ENCODE results near the gene NRP2.

NRP2 gene

DNA sequence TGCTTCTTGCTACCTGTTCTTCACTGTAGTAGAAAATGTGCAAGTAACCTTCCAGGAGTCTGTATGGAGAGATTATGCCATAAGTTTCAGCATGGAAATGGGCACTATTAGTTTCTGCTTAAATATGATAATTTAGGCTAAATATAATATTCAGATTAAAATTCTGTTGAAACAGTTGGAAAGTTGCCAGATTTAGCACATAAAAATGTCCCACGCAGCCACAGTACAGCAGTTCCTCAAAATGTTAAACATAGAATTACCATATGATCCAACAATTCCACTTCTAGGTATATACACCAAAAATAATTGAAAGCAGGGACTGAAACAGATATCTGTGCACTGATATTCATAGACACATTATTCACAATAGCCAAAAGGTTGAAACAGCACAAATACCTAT lies 121.2 kb downstream of the NRP2 start:
- Mint-ChIP-seq H3K27ac (no peak overlapping the region), H3K4me3 (no peak overlapping the region), H3K9me3 (no peaks in the 10 kb centered on the region), H3K36me3 (ENCODE audit: insufficient read depth) (no peaks in the 10 kb centered on the region), H3K4me1 (ENCODE audit: low read depth in 2 of 2) (no peaks in the 10 kb centered on the region), H3K27me3 (peaks cover 16 to 61% of the 10 kb centered on the region in 2 donors)
- no peak for ATAC-seq (replicated peaks)
- no peak for DNase-seq

DNA sequence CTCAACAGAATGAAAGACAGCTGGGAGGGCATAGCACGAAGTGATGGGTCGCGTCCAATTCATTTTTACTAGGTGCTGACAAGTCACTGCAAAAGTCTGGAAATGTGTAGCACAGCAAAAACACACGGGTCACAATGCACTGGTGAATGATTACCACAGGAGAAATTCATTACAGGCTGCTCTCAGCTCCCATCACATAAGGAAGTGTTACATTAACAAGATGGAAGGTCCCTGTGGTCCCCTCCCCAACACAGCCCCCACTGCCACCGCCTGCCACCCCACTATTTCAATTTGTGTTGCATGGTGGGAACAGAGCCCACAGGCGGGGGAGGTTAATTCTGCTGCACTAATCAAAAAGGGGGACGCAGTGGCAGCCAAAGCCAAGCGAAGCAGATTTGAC lies 122.8 kb downstream of the NRP2 start:
- H3K9me3 Mint-ChIP-seq: no peaks in the 10 kb centered on the region
- no peaks in the 10 kb centered on the region for H3K36me3 Mint-ChIP-seq (ENCODE audit: insufficient read depth)
- no peak overlapping the region for H3K27ac Mint-ChIP-seq
- DNase-seq (no peak), ATAC-seq (replicated peaks) (no peak)
- H3K27me3 Mint-ChIP-seq: peaks cover 16 to 67% of the 10 kb centered on the region in 2 donors
- no peaks in the 10 kb centered on the region for H3K4me1 Mint-ChIP-seq (ENCODE audit: low read depth in 2 of 2)
- no peak overlapping the region for H3K4me3 Mint-ChIP-seq

DNA sequence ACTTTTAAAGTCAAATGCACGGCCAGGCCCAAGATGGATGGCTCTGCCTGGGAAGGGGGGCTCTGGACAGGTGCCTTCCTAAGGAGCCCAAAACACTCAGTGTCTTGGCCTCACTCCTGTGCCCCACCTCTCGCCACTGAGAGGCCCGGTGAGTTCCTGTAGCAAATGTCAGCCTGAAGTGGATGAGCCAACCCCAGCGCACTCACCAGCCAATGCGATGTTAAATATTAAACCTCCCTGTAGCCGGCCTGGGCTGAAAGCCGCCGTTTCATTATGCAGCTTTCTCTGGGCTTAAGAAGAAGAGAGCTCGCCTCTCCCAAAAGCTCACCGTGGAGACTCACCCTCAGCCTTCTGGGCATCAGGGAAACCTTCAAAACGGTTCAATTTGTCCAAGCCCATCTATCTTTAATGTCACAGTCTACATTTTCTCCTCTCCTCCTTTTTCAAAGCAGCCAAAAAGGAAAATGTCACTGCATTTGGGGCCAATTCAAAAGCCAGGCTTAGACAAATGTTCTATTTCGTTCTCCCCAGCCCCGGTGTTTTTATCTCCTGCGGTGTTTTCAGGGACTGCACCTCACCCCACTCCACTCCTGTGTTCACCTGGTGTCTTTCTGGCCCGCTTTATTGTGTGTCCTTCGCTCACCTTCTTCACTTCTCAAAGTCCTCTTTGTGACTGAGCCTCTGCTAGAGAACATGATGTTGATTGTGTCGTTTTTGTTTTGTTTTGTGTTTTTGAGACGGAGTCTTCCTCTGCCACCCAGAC lies 124.0 kb downstream of the NRP2 start:
- H3K27ac Mint-ChIP-seq: no peak overlapping the region
- DNase-seq (no peak), ATAC-seq (replicated peaks) (no peak)
- H3K36me3 Mint-ChIP-seq (ENCODE audit: insufficient read depth): no peaks in the 10 kb centered on the region
- peaks cover 0 to under 1% of the 10 kb centered on the region in 2 donors for H3K9me3 Mint-ChIP-seq
- H3K4me3 Mint-ChIP-seq: no peak overlapping the region
- H3K27me3 Mint-ChIP-seq: peaks cover 16 to 55% of the 10 kb centered on the region in 2 donors
- H3K4me1 Mint-ChIP-seq (ENCODE audit: low read depth in 2 of 2): no peaks in the 10 kb centered on the region

DNA sequence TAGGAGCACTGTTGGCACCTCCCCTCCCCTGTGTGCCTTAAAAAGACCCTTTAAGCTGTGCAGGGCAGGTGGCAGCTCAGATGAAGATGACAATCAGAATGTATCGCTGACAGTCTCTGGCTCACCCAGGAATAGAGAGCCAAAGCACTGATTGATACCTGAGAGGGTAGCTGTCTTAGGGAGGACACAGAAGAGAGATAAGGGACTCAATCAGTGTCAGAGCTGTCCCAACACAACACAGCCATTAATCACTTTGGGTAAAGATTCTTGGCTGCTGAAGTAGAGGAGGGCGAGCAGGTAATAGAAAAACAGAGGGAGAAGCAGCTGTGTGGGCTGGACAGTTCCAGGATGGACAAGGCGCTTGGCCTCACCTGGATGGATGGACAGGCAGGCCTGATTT lies 124.9 kb downstream of the NRP2 start:
- Mint-ChIP-seq H3K4me1 (ENCODE audit: low read depth in 2 of 2) (no peaks in the 10 kb centered on the region), H3K36me3 (ENCODE audit: insufficient read depth) (no peaks in the 10 kb centered on the region), H3K27ac (no peak overlapping the region), H3K4me3 (no peak overlapping the region), H3K9me3 (peaks cover 0 to 2% of the 10 kb centered on the region in 2 donors), H3K27me3 (peaks cover 16 to 46% of the 10 kb centered on the region in 2 donors)
- no peak for ATAC-seq (replicated peaks)
- DNase-seq: no peak

DNA sequence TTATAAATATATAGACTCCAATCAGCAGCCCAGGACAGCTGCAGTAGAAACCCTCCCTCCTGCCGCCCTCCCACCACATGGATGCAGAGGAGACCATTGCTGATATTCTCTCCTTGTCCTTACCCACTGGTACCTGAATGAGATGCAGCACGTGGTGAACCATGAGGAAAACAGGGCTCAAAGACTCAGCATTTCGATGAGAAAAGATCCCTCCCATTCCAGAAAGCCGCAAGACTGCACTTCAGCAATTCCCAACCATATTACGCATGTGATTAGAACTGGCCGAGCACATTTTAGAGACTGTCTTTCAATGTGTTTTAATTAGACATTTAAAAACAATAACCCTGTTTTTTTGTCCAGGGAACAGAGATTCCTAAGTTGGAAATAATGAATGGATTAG lies 125.5 kb downstream of the NRP2 start:
- H3K36me3 Mint-ChIP-seq (ENCODE audit: insufficient read depth): no peaks in the 10 kb centered on the region
- ATAC-seq (replicated peaks) (no peak), DNase-seq (no peak)
- H3K4me3 Mint-ChIP-seq: no peak overlapping the region
- peaks cover 16 to 41% of the 10 kb centered on the region in 2 donors for H3K27me3 Mint-ChIP-seq
- no peaks in the 10 kb centered on the region for H3K4me1 Mint-ChIP-seq (ENCODE audit: low read depth in 2 of 2)
- H3K27ac Mint-ChIP-seq: no peak overlapping the region
- H3K9me3 Mint-ChIP-seq: peaks cover 0 to 2% of the 10 kb centered on the region in 2 donors

DNA sequence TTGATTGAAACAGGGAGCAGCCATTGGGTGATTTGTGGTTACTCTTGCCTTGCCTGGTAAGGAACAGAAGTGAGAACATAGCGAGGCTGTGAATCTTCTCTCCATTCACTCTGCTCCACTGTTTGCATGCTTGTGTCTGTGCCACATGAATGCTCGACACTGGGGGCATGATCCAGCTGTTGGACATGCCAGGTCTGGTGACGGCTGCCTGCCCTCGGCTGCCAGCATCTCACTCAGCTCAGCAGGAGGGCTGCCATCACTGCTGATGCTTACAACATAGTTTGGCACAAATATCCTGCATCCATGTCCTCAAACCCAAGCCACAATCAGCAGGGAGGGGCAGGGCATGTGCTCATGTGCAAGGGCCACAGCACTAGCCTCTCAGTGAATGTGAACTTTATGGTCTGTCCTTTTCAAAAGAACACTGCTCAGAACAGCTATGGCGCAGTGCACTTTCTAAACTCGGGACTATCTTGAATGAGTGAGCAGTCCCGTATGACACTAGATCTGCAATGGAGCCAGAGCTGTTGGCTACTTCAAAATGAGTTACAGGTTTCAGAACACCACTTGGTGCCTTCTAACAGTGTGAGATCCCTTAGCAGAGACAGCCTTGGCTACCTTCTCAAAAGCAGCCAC lies 126.3 kb downstream of the NRP2 start:
- ATAC-seq (replicated peaks): no peak
- H3K4me1 Mint-ChIP-seq (ENCODE audit: low read depth in 2 of 2): no peaks in the 10 kb centered on the region
- DNase-seq: no peak
- H3K9me3 Mint-ChIP-seq: peaks cover 0 to 2% of the 10 kb centered on the region in 2 donors
- no peak overlapping the region for H3K27ac Mint-ChIP-seq
- no peak overlapping the region for H3K4me3 Mint-ChIP-seq
- no peaks in the 10 kb centered on the region for H3K36me3 Mint-ChIP-seq (ENCODE audit: insufficient read depth)
- peaks cover 16 to 36% of the 10 kb centered on the region in 2 donors for H3K27me3 Mint-ChIP-seq

DNA sequence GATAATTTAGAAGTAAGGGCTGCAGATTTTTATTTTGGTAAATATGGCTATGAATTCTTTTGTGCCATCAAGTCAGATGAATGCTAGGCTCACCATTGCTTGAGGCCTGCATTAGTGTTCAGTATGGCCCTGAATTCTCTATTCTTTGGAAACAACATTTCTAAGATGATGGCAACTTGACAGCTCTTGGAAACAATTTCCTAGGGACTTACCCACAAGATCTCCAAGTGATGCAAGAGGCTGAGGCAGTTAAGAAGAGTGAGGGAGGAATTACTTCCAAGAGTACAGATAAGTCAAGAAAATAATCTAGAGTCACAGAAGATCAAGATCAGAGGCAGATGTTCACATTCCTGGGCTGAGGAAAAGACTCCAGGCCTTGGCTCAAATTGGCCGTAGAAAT lies 129.1 kb downstream of the NRP2 start:
- no peak overlapping the region for H3K27ac Mint-ChIP-seq
- DNase-seq (no peak), ATAC-seq (replicated peaks) (no peak)
- no peak overlapping the region for H3K4me3 Mint-ChIP-seq
- peaks cover 0 to 2% of the 10 kb centered on the region in 2 donors for H3K9me3 Mint-ChIP-seq
- peaks cover 16 to 32% of the 10 kb centered on the region in 2 donors for H3K27me3 Mint-ChIP-seq
- H3K4me1 Mint-ChIP-seq (ENCODE audit: low read depth in 2 of 2): no peaks in the 10 kb centered on the region
- no peaks in the 10 kb centered on the region for H3K36me3 Mint-ChIP-seq (ENCODE audit: insufficient read depth)

DNA sequence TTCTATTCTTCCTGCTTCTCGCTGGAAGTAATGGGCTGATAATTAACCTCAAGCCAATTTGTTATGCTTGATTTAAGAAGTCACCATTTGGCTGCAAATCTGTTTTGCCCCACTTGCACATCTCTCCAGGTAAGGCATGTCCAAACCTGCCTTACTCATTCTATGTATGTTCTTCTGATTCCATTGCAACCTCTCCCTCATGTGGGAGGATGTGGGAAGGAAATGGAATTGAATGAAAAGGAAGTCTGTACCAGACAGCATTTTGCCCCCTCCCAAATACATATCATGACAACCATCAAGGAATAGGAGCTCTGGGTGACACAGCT lies 131.7 kb downstream of the NRP2 start:
- no peak overlapping the region for H3K4me3 Mint-ChIP-seq
- ATAC-seq (replicated peaks) (no peak), DNase-seq (no peak)
- no peaks in the 10 kb centered on the region for H3K4me1 Mint-ChIP-seq (ENCODE audit: low read depth in 2 of 2)
- no peak overlapping the region for H3K27ac Mint-ChIP-seq
- peaks cover 0 to 2% of the 10 kb centered on the region in 2 donors for H3K9me3 Mint-ChIP-seq
- peaks cover 19 to 33% of the 10 kb centered on the region in 2 donors for H3K27me3 Mint-ChIP-seq
- H3K36me3 Mint-ChIP-seq (ENCODE audit: insufficient read depth): no peaks in the 10 kb centered on the region

DNA sequence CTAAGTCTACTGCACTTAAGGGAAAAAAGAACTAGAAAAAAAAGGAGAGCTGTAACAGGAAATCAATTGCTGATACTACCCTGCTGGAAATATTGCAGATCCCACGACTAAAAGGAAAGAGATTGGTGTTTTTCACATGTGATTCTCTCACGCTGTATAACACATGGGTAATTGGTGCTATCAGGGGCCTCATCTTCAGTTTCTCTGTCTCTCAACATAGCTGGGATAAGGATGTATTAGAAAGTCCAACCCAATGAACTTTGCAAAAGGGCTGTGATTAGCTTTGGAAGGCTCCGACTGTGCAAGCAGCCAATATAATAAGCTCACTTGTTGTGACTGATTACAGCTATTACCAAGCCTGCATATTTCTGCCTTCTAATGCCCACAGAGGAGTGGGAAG lies 133.4 kb downstream of the NRP2 start:
- H3K4me1 Mint-ChIP-seq (ENCODE audit: low read depth in 2 of 2): no peaks in the 10 kb centered on the region
- peaks cover 0 to 2% of the 10 kb centered on the region in 2 donors for H3K9me3 Mint-ChIP-seq
- H3K27ac Mint-ChIP-seq: no peak overlapping the region
- no peak for ATAC-seq (replicated peaks)
- H3K36me3 Mint-ChIP-seq (ENCODE audit: insufficient read depth): no peaks in the 10 kb centered on the region
- peaks cover 28 to 43% of the 10 kb centered on the region in 2 donors for H3K27me3 Mint-ChIP-seq
- H3K4me3 Mint-ChIP-seq: no peak overlapping the region
- DNase-seq: no peak

DNA sequence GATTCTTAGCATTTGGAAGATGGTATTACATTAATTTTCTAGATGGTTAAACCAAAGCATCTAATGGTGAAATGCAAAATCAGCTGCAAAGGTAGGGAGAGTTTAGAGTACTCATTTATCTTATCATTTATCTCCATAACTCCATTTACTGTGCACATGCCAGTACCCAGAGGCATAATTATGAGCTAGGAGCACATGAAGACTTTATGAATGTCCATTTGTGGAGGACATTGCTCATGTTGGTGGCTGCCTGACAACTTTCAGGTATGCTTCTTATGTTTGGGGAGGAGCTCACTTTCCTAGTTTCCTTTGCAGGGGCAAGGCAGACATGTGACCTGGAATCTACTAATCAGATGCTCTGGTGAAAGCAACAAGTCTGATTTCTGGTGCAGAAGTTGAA lies 134.0 kb downstream of the NRP2 start:
- Mint-ChIP-seq H3K27me3 (peaks cover 28 to 45% of the 10 kb centered on the region in 2 donors), H3K9me3 (peaks cover 0 to 2% of the 10 kb centered on the region in 2 donors), H3K4me3 (no peak overlapping the region), H3K4me1 (ENCODE audit: low read depth in 2 of 2) (no peaks in the 10 kb centered on the region), H3K27ac (no peak overlapping the region), H3K36me3 (ENCODE audit: insufficient read depth) (no peaks in the 10 kb centered on the region)
- no peak for DNase-seq
- ATAC-seq (replicated peaks): no peak

DNA sequence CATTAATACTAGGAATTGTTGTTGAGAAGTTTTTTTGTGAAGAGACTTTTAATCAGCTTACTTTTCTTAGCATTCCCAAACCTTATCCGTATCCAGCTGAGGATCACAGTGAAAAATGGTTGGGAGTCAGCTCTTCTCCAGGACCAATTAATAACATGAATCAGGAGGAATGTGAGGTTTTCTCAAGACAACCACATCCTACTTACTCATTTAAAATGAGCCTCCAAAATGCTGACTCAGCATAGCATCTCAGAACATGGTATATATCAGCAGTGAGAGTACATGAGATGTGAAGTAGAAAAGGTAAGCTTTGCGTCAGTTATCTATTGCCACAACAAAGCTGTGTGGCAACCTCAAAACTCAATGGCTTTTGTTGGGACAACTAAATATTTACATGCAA lies 140.3 kb downstream of the NRP2 start:
- Mint-ChIP-seq H3K9me3 (no peaks in the 10 kb centered on the region), H3K36me3 (ENCODE audit: insufficient read depth) (no peaks in the 10 kb centered on the region), H3K4me3 (no peak overlapping the region), H3K27me3 (peaks cover 24 to 45% of the 10 kb centered on the region in 2 donors), H3K27ac (no peak overlapping the region), H3K4me1 (ENCODE audit: low read depth in 2 of 2) (no peaks in the 10 kb centered on the region)
- ATAC-seq (replicated peaks): no peak
- no peak for DNase-seq

DNA sequence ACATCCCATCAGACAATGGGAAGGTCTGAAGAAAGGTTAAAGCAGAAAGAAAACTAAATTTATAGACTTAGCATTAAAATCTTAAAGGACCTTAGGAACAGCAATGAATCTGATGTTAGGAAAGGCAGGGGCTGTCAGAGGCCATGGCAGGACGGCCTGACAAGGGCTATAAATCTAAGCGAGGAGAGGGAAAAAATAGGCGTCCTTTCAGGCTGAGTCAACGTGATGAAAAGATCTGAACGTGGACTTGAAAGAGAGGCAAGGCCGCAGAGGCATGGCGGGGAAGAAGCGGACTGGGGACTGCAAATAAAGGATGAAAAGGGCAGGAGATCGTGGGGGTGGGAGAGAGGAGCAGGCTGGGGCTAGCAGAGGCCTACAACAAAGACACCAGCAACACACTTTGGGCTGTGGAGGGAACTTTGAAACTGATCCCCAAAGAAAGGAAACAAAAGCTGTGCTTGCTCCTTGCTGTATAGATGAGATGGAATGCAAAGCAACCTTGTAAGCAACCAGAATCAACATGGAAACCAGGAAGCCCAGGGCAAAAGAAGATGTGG lies 145.6 kb downstream of the NRP2 start:
- Mint-ChIP-seq H3K4me1 (ENCODE audit: low read depth in 2 of 2) (no peaks in the 10 kb centered on the region), H3K9me3 (no peaks in the 10 kb centered on the region), H3K27me3 (peaks cover 10 to 17% of the 10 kb centered on the region in 2 donors), H3K4me3 (no peak overlapping the region), H3K27ac (no peak overlapping the region), H3K36me3 (ENCODE audit: insufficient read depth) (no peaks in the 10 kb centered on the region)
- ATAC-seq (replicated peaks) (no peak), DNase-seq (no peak)

DNA sequence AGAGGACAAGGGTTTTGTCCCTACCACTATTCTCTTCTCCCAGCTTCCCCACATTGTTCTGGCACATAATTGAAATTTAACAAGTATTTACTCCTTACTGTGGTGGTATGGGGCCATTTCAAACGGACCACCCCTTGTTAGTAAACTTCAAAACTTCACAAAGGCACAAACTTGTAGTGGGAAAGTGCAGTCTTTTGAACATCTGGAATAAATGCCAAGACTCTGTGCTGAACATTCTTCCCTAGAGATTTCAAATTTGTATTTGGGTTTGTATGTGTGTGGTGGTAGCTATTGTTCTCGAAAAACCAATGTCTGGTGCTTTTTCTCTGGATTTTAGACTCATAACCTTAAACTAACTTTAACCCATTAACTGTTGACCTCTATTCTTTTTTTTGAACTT lies 151.6 kb downstream of the NRP2 start:
- no peak for DNase-seq
- no peak overlapping the region for H3K27ac Mint-ChIP-seq
- H3K9me3 Mint-ChIP-seq: no peaks in the 10 kb centered on the region
- no peak overlapping the region for H3K4me3 Mint-ChIP-seq
- ATAC-seq (replicated peaks): no peak
- H3K27me3 Mint-ChIP-seq: peaks cover 17 to 19% of the 10 kb centered on the region in 2 donors
- H3K36me3 Mint-ChIP-seq (ENCODE audit: insufficient read depth): no peaks in the 10 kb centered on the region
- H3K4me1 Mint-ChIP-seq (ENCODE audit: low read depth in 2 of 2): no peaks in the 10 kb centered on the region

DNA sequence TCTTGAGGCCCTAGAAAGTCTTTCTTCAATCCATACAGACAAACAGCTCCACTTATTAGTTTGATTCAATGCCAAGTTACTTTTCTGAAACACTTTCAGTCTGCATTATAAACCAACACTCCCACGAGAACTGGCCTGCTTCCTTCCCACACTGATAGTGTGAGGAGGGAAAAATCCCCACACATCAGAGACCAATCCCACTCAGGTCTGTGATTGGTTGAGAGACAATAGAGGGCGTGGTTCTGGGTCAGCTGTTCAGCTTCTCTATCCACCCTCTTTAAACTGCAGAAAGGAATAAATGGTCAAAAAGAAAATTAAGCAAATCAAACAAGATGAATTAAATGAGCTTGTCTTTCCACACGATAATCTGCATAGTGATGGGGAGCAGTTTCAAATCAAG lies 152.5 kb downstream of the NRP2 start:
- DNase-seq: no peak
- H3K36me3 Mint-ChIP-seq (ENCODE audit: insufficient read depth): no peaks in the 10 kb centered on the region
- peaks cover 17 to 19% of the 10 kb centered on the region in 2 donors for H3K27me3 Mint-ChIP-seq
- no peak overlapping the region for H3K27ac Mint-ChIP-seq
- peaks cover 0 to 1% of the 10 kb centered on the region in 2 donors for H3K9me3 Mint-ChIP-seq
- ATAC-seq (replicated peaks): no peak
- no peaks in the 10 kb centered on the region for H3K4me1 Mint-ChIP-seq (ENCODE audit: low read depth in 2 of 2)
- H3K4me3 Mint-ChIP-seq: no peak overlapping the region
